ENCODE results near the gene GRK5.

GRK5 gene

DNA sequence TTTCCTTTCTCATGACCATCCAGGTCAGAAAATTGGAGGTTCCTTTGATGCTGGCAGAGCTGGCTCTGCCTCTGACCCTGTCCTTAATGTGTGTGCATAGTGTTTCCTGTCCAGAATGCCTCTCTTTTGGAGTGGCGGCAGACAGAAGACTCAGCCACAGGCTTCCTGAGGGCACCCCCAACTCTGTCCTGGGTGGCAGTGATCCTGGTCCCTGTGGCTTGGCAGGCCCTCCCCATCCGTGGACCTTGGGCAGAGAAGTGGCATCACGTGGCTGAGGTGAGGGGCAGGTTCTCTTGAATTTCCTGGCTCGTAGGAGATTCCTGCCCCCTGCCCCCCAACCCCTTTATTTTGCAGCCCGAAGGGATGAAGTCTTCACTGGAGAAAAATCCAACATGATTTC is 202.0 kb downstream of the GRK5 start:
- H3K27ac ChIP-seq (ENCODE audit: low read depth, low read length): no peak overlapping the region
- H3K4me3 ChIP-seq (ENCODE audit: low read depth in 1 of 2, low read length in 2 of 2): no peak overlapping the region
- H3K27me3 ChIP-seq (ENCODE audit: control insufficient read depth in 1 of 2, insufficient read depth in 2 of 2, low read length in 2 of 2): no peaks in the 10 kb centered on the region

DNA sequence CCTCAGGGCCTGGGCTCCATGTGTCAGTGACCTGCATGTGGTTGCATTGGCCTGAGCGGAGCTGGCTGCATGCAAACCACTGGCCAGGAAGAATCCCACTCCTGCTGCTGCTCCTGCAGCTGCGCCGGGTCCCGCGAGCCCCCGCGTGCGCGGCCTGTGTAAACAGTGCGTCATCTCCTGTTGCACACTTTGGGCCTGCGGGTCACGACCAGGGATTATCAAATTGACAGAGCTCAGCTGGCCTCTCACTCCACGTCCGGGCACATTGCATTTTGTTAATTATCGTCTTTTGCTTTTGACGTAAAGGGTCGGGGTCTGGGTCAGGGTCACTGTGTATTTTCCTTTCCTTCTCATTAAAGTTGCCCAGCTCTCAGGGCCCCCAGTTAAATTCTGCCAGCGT is 202.5 kb downstream of the GRK5 start:
- H3K36me3 ChIP-seq (ENCODE audit: insufficient read depth, low read length): peaks cover 5% of the 10 kb centered on the region
- no peaks in the 10 kb centered on the region for H3K27me3 ChIP-seq (ENCODE audit: control insufficient read depth in 1 of 2, insufficient read depth in 2 of 2, low read length in 2 of 2)
- H3K9ac ChIP-seq (ENCODE audit: low read length): no peak overlapping the region
- H3K9me3 ChIP-seq (ENCODE audit: low read length): no peaks in the 10 kb centered on the region
- H3K4me3 ChIP-seq (ENCODE audit: low read depth in 1 of 2, low read length in 2 of 2): no peak overlapping the region
- peaks cover 28% of the 10 kb centered on the region for H3K4me1 ChIP-seq (ENCODE audit: insufficient read depth, low read length)
- H3K27ac ChIP-seq (ENCODE audit: low read depth, low read length): no peak overlapping the region

More for the DNA sequence above, 202.0 kb downstream of the GRK5 start:
- H3K4me1 ChIP-seq (ENCODE audit: insufficient read depth, low read length): peaks cover 28% of the 10 kb centered on the region
- no peak overlapping the region for H3K9ac ChIP-seq (ENCODE audit: low read length)
- H3K36me3 ChIP-seq (ENCODE audit: insufficient read depth, low read length): peaks cover 5% of the 10 kb centered on the region
- H3K9me3 ChIP-seq (ENCODE audit: low read length): no peaks in the 10 kb centered on the region

DNA sequence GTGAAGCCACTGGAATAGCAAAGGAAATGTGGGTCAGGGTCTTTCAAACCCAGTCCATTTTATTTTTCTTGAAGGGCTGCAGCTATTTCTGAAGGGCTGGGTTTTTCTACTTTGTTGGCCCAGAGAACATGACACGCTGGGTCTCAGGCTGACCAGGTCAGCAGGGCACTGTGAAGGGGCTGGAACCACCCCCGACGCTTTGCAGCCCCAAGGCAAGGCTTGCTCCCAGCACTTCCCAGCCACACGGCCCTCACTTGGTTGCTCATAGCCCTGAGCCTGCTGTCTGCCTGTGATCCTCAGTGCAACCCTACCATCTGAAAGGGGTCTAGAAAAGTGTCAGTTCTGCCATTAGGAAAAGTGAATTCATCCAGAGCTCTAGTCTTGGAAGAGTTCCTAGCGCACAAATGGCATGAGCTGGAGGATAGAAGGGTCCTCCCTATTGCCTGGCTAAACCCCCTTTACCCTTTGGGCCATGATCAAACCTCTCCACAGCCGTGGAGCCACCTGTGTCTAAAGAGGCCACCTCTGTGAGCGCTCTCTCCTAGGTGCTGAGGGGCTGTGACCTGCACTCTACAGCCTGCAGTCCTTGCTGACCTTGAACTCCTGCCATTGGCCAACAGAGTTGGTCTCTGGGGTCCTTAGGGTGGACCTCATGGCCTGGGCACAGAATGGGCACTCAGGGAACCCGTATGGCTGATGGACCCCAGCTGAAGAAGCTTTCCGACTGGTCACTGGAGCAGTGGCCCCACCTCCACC is 203.2 kb downstream of the GRK5 start:
- H3K27me3 ChIP-seq (ENCODE audit: control insufficient read depth in 1 of 2, insufficient read depth in 2 of 2, low read length in 2 of 2): no peaks in the 10 kb centered on the region
- H3K9me3 ChIP-seq (ENCODE audit: low read length): no peaks in the 10 kb centered on the region
- H3K4me3 ChIP-seq (ENCODE audit: low read depth in 1 of 2, low read length in 2 of 2): no peak overlapping the region
- H3K36me3 ChIP-seq (ENCODE audit: insufficient read depth, low read length): peaks cover 5% of the 10 kb centered on the region
- no peak overlapping the region for H3K9ac ChIP-seq (ENCODE audit: low read length)
- H3K4me1 ChIP-seq (ENCODE audit: insufficient read depth, low read length): peaks cover 28% of the 10 kb centered on the region
- H3K27ac ChIP-seq (ENCODE audit: low read depth, low read length): no peak overlapping the region

DNA sequence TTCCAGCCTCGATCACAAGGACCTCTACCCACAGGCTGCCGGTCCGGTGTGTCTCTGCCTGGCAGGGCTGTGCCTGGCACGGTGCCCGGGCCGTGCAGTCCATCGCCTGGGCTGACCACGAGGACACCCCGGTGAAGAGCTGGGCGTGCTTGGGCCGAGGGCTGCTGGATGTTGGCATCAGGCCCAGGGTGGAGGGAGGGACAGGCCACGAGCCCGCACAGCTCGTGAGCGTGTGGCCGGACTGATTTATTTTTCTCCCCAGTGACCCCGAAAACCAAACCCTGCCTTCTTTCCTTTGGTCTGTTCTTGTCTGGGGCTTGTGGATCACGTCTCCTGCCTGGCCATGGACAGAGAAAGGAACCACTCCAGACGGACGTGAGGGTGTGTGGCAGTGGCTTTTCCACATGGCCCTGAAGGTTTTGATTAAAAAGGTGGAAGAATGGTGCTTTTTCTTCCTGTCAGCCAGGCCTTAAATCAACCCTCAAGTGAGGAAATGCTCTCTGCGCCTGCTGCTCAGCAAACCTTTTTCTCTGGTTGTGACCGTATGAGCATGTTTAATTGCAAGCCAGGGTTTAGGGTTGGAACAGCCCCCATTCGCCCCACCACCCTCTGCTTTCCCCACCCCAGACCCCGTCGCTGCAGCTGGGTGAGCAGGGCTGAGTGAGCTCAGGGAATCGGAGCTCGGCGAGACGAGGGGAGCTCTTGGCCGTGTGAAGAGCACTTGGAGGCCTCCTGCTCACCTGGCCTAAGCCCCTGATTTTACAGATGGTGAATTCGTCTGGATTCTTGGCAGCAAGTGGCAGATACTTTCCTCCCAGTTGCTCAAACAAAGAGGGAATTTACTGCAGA is 205.1 kb downstream of the GRK5 start:
- H3K4me3 ChIP-seq (ENCODE audit: low read depth in 1 of 2, low read length in 2 of 2): no peak overlapping the region
- H3K4me1 ChIP-seq (ENCODE audit: insufficient read depth, low read length): peaks cover 23% of the 10 kb centered on the region
- peaks cover 5% of the 10 kb centered on the region for H3K36me3 ChIP-seq (ENCODE audit: insufficient read depth, low read length)
- H3K9me3 ChIP-seq (ENCODE audit: low read length): no peaks in the 10 kb centered on the region
- H3K27ac ChIP-seq (ENCODE audit: low read depth, low read length): peak overlapping the region; percentile 6
- no peaks in the 10 kb centered on the region for H3K27me3 ChIP-seq (ENCODE audit: control insufficient read depth in 1 of 2, insufficient read depth in 2 of 2, low read length in 2 of 2)
- no peak overlapping the region for H3K9ac ChIP-seq (ENCODE audit: low read length)

DNA sequence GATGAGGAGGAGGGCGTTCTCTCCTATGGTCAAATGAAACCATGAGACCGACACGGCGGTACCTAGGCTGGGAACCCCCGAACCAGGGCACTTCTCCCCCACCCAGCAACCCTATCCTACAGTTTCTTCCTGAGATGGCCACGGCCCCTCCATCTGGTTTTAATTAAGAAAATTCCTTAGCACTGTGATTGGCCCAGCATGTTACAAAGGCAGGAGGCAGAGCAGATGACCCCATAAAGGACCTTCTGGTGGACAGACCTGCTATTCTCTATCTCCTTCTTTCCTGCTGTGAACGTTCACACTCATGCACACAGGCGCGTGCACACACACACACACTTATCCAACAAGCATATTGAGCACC is 205.7 kb downstream of the GRK5 start:
- H3K27ac ChIP-seq (ENCODE audit: low read depth, low read length): peak overlapping the region; percentile 21
- no peak overlapping the region for H3K9ac ChIP-seq (ENCODE audit: low read length)
- no peak overlapping the region for H3K4me3 ChIP-seq (ENCODE audit: low read depth in 1 of 2, low read length in 2 of 2)
- no peaks in the 10 kb centered on the region for H3K27me3 ChIP-seq (ENCODE audit: control insufficient read depth in 1 of 2, insufficient read depth in 2 of 2, low read length in 2 of 2)
- peaks cover 5% of the 10 kb centered on the region for H3K36me3 ChIP-seq (ENCODE audit: insufficient read depth, low read length)
- no peaks in the 10 kb centered on the region for H3K9me3 ChIP-seq (ENCODE audit: low read length)
- H3K4me1 ChIP-seq (ENCODE audit: insufficient read depth, low read length): peaks cover 23% of the 10 kb centered on the region

DNA sequence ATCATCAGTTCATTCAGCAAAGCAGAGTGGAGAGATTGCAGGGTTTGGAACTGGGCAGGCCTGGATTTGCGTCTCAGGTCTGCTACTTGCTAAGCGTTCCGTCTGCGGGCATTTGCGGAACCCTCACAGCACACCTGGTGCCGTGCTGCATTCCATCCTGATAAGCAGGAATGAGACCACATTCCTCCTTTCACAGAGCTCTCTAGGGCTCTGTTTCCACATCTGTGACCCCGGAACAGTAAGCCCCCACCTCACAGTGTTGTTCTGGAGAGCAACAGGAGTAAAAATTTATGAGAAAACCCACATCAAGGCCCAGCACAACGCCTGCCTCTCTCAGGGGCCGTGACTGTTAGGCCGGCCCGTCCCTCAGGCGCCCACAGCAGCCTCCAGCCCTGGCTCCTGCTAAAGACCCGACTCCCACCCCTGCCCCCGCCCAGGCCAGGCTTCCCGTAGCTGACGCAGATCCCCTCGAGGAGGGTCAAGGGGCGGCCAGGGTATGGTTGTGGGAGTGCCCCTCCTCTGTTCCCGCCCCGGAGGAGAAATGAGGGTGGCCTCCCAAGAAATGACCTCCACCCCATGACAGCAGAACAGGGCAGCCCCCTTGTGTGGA is 206.2 kb downstream of the GRK5 start:
- peaks cover 5% of the 10 kb centered on the region for H3K36me3 ChIP-seq (ENCODE audit: insufficient read depth, low read length)
- peak overlapping the region; percentile 21 for H3K27ac ChIP-seq (ENCODE audit: low read depth, low read length)
- H3K9me3 ChIP-seq (ENCODE audit: low read length): no peaks in the 10 kb centered on the region
- H3K27me3 ChIP-seq (ENCODE audit: control insufficient read depth in 1 of 2, insufficient read depth in 2 of 2, low read length in 2 of 2): no peaks in the 10 kb centered on the region
- H3K9ac ChIP-seq (ENCODE audit: low read length): no peak overlapping the region
- H3K4me1 ChIP-seq (ENCODE audit: insufficient read depth, low read length): peaks cover 23% of the 10 kb centered on the region
- no peak overlapping the region for H3K4me3 ChIP-seq (ENCODE audit: low read depth in 1 of 2, low read length in 2 of 2)

DNA sequence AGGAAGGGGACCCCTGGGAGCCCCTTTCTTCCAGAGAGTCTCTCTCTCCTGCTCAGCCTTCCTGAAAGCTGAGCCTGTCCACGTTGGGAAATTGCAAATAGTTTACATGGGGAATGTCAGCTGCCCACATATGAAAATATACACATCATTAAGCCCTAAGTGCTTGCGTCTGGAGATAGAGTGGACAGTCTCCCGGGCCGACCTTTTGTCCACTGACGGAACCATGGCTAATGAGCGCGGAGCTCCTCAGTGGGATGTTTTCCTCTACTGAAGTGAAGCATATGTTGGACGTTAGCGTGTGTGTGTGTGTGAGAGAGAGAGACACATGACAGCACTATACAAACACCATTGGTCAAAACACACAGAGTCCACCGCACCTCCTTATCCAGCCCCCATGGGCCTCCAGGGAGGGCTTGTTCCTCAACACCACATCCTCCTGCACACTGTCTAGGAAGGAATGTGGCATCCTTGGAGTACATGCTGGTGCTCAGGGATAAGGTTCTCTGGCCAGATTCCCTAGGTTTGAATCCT is 206.8 kb downstream of the GRK5 start:
- peaks cover 4% of the 10 kb centered on the region for H3K36me3 ChIP-seq (ENCODE audit: insufficient read depth, low read length)
- H3K27ac ChIP-seq (ENCODE audit: low read depth, low read length): no peak overlapping the region
- no peaks in the 10 kb centered on the region for H3K9me3 ChIP-seq (ENCODE audit: low read length)
- no peak overlapping the region for H3K9ac ChIP-seq (ENCODE audit: low read length)
- H3K4me3 ChIP-seq (ENCODE audit: low read depth in 1 of 2, low read length in 2 of 2): no peak overlapping the region
- peaks cover 23% of the 10 kb centered on the region for H3K4me1 ChIP-seq (ENCODE audit: insufficient read depth, low read length)
- H3K27me3 ChIP-seq (ENCODE audit: control insufficient read depth in 1 of 2, insufficient read depth in 2 of 2, low read length in 2 of 2): no peaks in the 10 kb centered on the region

DNA sequence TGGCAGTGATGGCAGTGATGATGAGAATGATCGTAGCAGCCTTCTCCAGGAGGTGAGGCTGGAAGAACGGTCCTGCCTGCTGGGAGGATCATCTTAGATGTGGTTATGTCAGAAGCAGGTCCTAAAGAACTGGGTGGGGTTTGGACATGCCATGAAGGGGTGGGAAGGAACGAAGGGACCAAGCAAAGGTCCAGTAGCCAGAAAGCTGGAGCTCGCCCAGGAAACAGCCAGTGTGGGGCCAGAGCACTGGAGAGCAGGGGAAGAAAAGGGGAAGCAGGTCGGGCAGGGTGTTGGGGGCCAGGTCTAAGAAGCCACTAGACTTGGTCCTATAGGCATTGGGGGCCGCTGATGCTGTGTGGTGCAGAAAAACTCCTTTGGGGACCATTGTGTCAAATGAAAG is 207.8 kb downstream of the GRK5 start:
- no peaks in the 10 kb centered on the region for H3K27me3 ChIP-seq (ENCODE audit: control insufficient read depth in 1 of 2, insufficient read depth in 2 of 2, low read length in 2 of 2)
- no peaks in the 10 kb centered on the region for H3K9me3 ChIP-seq (ENCODE audit: low read length)
- no peak overlapping the region for H3K9ac ChIP-seq (ENCODE audit: low read length)
- peaks cover 23% of the 10 kb centered on the region for H3K4me1 ChIP-seq (ENCODE audit: insufficient read depth, low read length)
- H3K27ac ChIP-seq (ENCODE audit: low read depth, low read length): no peak overlapping the region
- H3K36me3 ChIP-seq (ENCODE audit: insufficient read depth, low read length): no peaks in the 10 kb centered on the region
- H3K4me3 ChIP-seq (ENCODE audit: low read depth in 1 of 2, low read length in 2 of 2): no peak overlapping the region

DNA sequence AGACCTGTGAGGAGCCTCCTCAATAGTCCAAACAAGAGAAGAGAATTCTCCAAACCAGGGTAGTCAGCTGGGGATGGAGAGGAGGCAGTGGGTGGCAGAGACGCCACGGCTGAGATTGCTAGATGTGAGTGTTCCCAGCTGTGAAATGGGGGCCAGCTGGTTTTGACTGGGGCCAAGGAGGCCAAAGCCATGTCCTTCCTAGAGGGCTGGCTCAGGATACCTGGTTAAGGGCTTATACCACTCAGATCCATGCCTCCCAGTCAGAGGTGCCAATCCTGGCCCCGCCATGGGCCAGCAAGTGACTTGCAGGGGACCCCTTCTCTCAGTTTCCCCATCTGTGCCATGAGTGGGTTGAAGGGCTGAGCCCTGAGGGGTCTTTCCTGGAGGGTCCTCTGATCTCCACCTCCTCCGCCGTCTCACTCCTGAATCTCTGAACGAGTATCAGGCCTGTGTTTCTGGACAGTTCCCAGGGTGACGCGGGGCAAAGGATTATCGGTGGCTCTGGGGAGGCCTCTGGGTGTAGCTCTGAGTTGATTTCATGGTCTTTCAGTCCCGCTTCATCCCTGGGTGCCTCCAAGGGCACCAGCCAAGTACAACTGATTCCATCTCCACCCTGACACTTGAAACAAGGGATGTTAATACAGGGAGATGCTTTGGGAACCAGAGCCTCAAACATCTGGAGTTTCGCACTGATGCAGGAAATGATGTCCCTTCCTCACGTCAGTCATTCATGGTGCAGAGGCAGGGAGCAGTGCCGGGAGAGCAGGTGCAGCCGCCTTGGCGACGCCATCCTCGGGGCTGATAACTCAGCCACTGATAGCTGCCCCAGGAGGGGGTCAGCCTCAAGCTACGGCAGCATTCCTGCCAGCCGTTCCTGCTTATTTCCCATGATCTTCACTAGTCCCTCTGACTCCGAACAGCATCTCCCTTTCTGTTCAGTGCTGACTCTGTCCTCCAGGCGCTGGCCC is 208.4 kb downstream of the GRK5 start:
- H3K27ac ChIP-seq (ENCODE audit: low read depth, low read length): no peak overlapping the region
- H3K9me3 ChIP-seq (ENCODE audit: low read length): no peaks in the 10 kb centered on the region
- H3K4me3 ChIP-seq (ENCODE audit: low read depth in 1 of 2, low read length in 2 of 2): no peak overlapping the region
- no peaks in the 10 kb centered on the region for H3K27me3 ChIP-seq (ENCODE audit: control insufficient read depth in 1 of 2, insufficient read depth in 2 of 2, low read length in 2 of 2)
- H3K9ac ChIP-seq (ENCODE audit: low read length): no peak overlapping the region
- H3K4me1 ChIP-seq (ENCODE audit: insufficient read depth, low read length): peaks cover 23% of the 10 kb centered on the region
- no peaks in the 10 kb centered on the region for H3K36me3 ChIP-seq (ENCODE audit: insufficient read depth, low read length)

DNA sequence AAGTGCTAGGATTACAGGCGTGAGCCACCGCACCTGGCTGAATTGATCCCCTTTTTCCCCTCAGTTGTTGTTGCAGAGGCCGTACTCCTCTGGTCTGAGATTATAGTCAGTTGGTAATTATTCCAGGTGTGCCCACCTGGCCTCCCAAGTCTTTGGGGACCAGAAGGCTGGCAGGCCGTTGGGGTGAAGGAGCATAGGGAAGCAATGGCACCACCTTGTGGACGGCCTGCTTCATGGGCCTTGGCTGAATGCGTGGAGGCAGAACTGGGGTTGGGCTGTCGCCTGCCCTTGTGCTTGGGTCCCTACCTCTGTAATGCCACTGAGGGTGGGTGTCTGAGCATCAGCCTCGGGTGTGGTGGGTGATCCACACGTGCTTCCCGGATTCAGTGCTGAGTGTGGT is 209.5 kb downstream of the GRK5 start:
- Histone ChIP-seq H3K27me3 (ENCODE audit: control insufficient read depth in 1 of 2, insufficient read depth in 2 of 2, low read length in 2 of 2) (no peaks in the 10 kb centered on the region), H3K4me1 (ENCODE audit: insufficient read depth, low read length) (peaks cover 23% of the 10 kb centered on the region), H3K36me3 (ENCODE audit: insufficient read depth, low read length) (no peaks in the 10 kb centered on the region), H3K27ac (ENCODE audit: low read depth, low read length) (no peak overlapping the region), H3K9me3 (ENCODE audit: low read length) (no peaks in the 10 kb centered on the region), H3K4me3 (ENCODE audit: low read depth in 1 of 2, low read length in 2 of 2) (no peak overlapping the region), H3K9ac (ENCODE audit: low read length) (no peak overlapping the region)
